Activated T-cell treated with anti-CD3 and anti-CD28 coated beads, Interleukin-2, amount 50 U/mL, for 72 hours (primary cell): ENCODE measurements around the gene DRC7. TPM values are rescaled to one million over a fixed set of nuclear protein-coding genes. Genes with fewer than 3 reads are reported as not detected.

ENCODE experiments used
- ATAC-seq, 2 donors: fragments of 150-1000 bp; cut with Tn5 transposase; replicated peaks in 1 of 2; 2 replicates each; pipeline ENCODE4 v1.10.0; 2021; ENCODE audit warnings: moderate library complexity in 2 of 2, mild to moderate bottlenecking in 1 of 2
- DNase-seq, 2 donors: peaks; one replicate each; pipeline ENCODE4 v3.0.0; 2021 to 2022; ENCODE audit warnings: mixed read lengths in 1 of 2
- H3K27ac Mint-ChIP-seq: one replicate; pipeline ENCODE4 v1.8.0; 2022; ENCODE audit warnings: mild to moderate bottlenecking, moderate library complexity, mixed read lengths
- H3K27me3 Mint-ChIP-seq: one replicate; pipeline ENCODE4 v1.8.0; 2022; ENCODE audit warnings: low read depth, mixed read lengths
- H3K36me3 Mint-ChIP-seq, 2 donors: one replicate each; pipeline ENCODE4 v1.8.0; 2022; ENCODE audit warnings: mixed read lengths in 2 of 2, mild to moderate bottlenecking in 1 of 2; ENCODE audit not compliant: insufficient read depth in 2 of 2
- H3K4me1 Mint-ChIP-seq: one replicate; pipeline ENCODE4 v1.8.0; 2022; ENCODE audit warnings: low read depth, mixed read lengths
- H3K4me3 Mint-ChIP-seq, 2 donors: one replicate each; pipeline ENCODE4 v1.8.0; 2022; ENCODE audit warnings: mild to moderate bottlenecking in 2 of 2, mixed read lengths in 2 of 2, moderate library complexity in 2 of 2
- H3K9me3 Mint-ChIP-seq, 2 donors: one replicate each; pipeline ENCODE4 v1.8.0; 2022; ENCODE audit warnings: mixed read lengths in 2 of 2
- total RNA-seq, 2 donors: library from RNA; stranded (reverse); gene quantifications; one replicate each; pipeline ENCODE4 v1.2.3, GENCODE V29; 2022

Gene DRC7
- total RNA-seq: under 1 TPM in 1 of 2 donors, not detected in 1; 0.19 TPM

- Mint-ChIP-seq H3K4me1 (peaks cover 17% of the 10 kb centered on the region), H3K27ac (no peak within 1 kb of the TSS), H3K4me3 (peak within 1 kb of the TSS; percentile 9 to 75), H3K36me3 (no peaks in the 10 kb centered on the region), H3K9me3 (no peaks in the 10 kb centered on the region), H3K27me3 (no peaks in the 10 kb centered on the region)
- peak in 1 of 2 donors; percentile 21 for DNase-seq
- peak; percentile 29 to 52 for ATAC-seq
These were observed at the start of gene DRC7 for GRCh38 chr16:57694725-57695679. TSS of gene DRC7 (plus strand) at chr16:57694806. CDS start at chr16:57697950, 3,144 bp downstream.

- peaks cover 6% of the 10 kb centered on the region for H3K27me3 Mint-ChIP-seq
- no peak overlapping the region for H3K4me3 Mint-ChIP-seq
- DNase-seq (no peak), ATAC-seq (no peak)
- H3K9me3 Mint-ChIP-seq: no peaks in the 10 kb centered on the region
- no peaks in the 10 kb centered on the region for H3K36me3 Mint-ChIP-seq
- no peak overlapping the region for H3K27ac Mint-ChIP-seq
- peaks cover 25% of the 10 kb centered on the region for H3K4me1 Mint-ChIP-seq
These were observed 49.4 kb upstream of the DRC7 start for GRCh38 chr16:57645169-57645568.

GRCh38 chr16:57645691-57646387 lies 48.8 kb upstream of the DRC7 start:
- Mint-ChIP-seq H3K27ac (no peak overlapping the region), H3K4me3 (no peak overlapping the region), H3K36me3 (no peaks in the 10 kb centered on the region), H3K27me3 (no peaks in the 10 kb centered on the region), H3K9me3 (no peaks in the 10 kb centered on the region), H3K4me1 (peaks cover 25% of the 10 kb centered on the region)
- no peak for ATAC-seq
- no peak for DNase-seq

- peaks cover 26% of the 10 kb centered on the region for H3K4me1 Mint-ChIP-seq
- H3K27me3 Mint-ChIP-seq: no peaks in the 10 kb centered on the region
- H3K36me3 Mint-ChIP-seq: no peaks in the 10 kb centered on the region
- no peak for DNase-seq
- H3K9me3 Mint-ChIP-seq: no peaks in the 10 kb centered on the region
- no peak overlapping the region for H3K27ac Mint-ChIP-seq
- no peak overlapping the region for H3K4me3 Mint-ChIP-seq
- peak in 1 of 2 donors; percentile 21 for ATAC-seq
These were observed 48.1 kb upstream of the DRC7 start for GRCh38 chr16:57646388-57647039.

- Mint-ChIP-seq H3K27ac (no peak overlapping the region), H3K9me3 (no peaks in the 10 kb centered on the region), H3K27me3 (no peaks in the 10 kb centered on the region), H3K4me3 (peak overlapping the region in 1 of 2 donors; percentile 4), H3K36me3 (no peaks in the 10 kb centered on the region), H3K4me1 (peaks cover 32% of the 10 kb centered on the region)
- ATAC-seq: peak in 1 of 2 donors; percentile 21
- no peak for DNase-seq
These were observed 47.3 kb upstream of the DRC7 start for GRCh38 chr16:57647136-57647875.

- H3K9me3 Mint-ChIP-seq: no peaks in the 10 kb centered on the region
- no peaks in the 10 kb centered on the region for H3K36me3 Mint-ChIP-seq
- H3K27me3 Mint-ChIP-seq: no peaks in the 10 kb centered on the region
- ATAC-seq: no peak
- H3K27ac Mint-ChIP-seq: no peak overlapping the region
- H3K4me1 Mint-ChIP-seq: peaks cover 32% of the 10 kb centered on the region
- H3K4me3 Mint-ChIP-seq: peak overlapping the region; percentile 4 to 58
- DNase-seq: no peak
These were observed 46.5 kb upstream of the DRC7 start for GRCh38 chr16:57648125-57648524.

- H3K27me3 Mint-ChIP-seq: no peaks in the 10 kb centered on the region
- no peaks in the 10 kb centered on the region for H3K36me3 Mint-ChIP-seq
- no peak overlapping the region for H3K4me3 Mint-ChIP-seq
These were observed 45.8 kb upstream of the DRC7 start for GRCh38 chr16:57648581-57649442.

GRCh38 chr16:57649443-57649751 lies 45.2 kb upstream of the DRC7 start:
- H3K4me3 Mint-ChIP-seq: no peak overlapping the region
- no peaks in the 10 kb centered on the region for H3K36me3 Mint-ChIP-seq
- H3K4me1 Mint-ChIP-seq: peaks cover 32% of the 10 kb centered on the region
- ATAC-seq (no peak), DNase-seq (no peak)
- H3K9me3 Mint-ChIP-seq: no peaks in the 10 kb centered on the region
- H3K27ac Mint-ChIP-seq: no peak overlapping the region
- H3K27me3 Mint-ChIP-seq: no peaks in the 10 kb centered on the region

More at GRCh38 chr16:57648581-57649442, 45.8 kb upstream of the DRC7 start:
- H3K4me1 Mint-ChIP-seq: peaks cover 32% of the 10 kb centered on the region
- H3K27ac Mint-ChIP-seq: peak overlapping the region; percentile 36
- DNase-seq (peak; percentile 84 to 93), ATAC-seq (peak; percentile 74 to 80)
- H3K9me3 Mint-ChIP-seq: no peaks in the 10 kb centered on the region

- Mint-ChIP-seq H3K36me3 (no peaks in the 10 kb centered on the region), H3K27me3 (no peaks in the 10 kb centered on the region), H3K4me3 (no peak overlapping the region), H3K9me3 (no peaks in the 10 kb centered on the region), H3K4me1 (peaks cover 32% of the 10 kb centered on the region), H3K27ac (no peak overlapping the region)
- DNase-seq (no peak), ATAC-seq (no peak)
These were observed 44.8 kb upstream of the DRC7 start for GRCh38 chr16:57649846-57650245.

GRCh38 chr16:57651344-57652333 lies 43.0 kb upstream of the DRC7 start:
- Mint-ChIP-seq H3K36me3 (no peaks in the 10 kb centered on the region), H3K4me3 (no peak overlapping the region), H3K9me3 (no peaks in the 10 kb centered on the region), H3K27me3 (no peaks in the 10 kb centered on the region), H3K4me1 (peaks cover 32% of the 10 kb centered on the region), H3K27ac (no peak overlapping the region)
- DNase-seq: no peak
- ATAC-seq: peak in 1 of 2 donors; percentile 38
